Caki2 (cell line): ENCODE data around the gene HOXD11. TPM values are rescaled to one million over a fixed set of nuclear protein-coding genes. Genes with fewer than 3 reads are reported as not detected.

Experiments used
- DNase-seq: peaks from one replicate; pipeline ENCODE4 v3.0.0-alpha.2; 2015; ENCODE audit warnings: low read depth
- in situ Hi-C: cut with HindIII; loops from 2 replicates; pipeline ENCODE4 v1.10.0; 2016; ENCODE audit warnings: low sequenced_read_pairs, low pct_unique_long_range_greater_than_20kb, mixed read lengths
- total RNA-seq: library from RNA; depleted of rRNA; stranded (reverse); fragments of >200 nt; shearing (Covaris generic); gene quantifications from 2 replicates; pipeline ENCODE4 v1.2.3, GENCODE V29; 2014; ENCODE audit warnings: low replicate concordance; rRNA removed

The HOXD11 gene
- total RNA-seq, 1 experiment from 2014 or later = 3.7 TPM

- DNase-seq = no peak
- in situ Hi-C loops = no loop called here
Measured at GRCh38 chr2:176150584-176151441, 43.7 kb downstream of the HOXD11 start.

GRCh38 chr2:176151442-176152287 lies 44.6 kb downstream of the HOXD11 start, which contains the start of gene HOXD4:
HOXD4 (plus strand) TSS chr2:176151550; CDS start chr2:176151634, 84 bp downstream.
- in situ Hi-C loops = no loop called here
- DNase-seq = no peak

- no peak for DNase-seq
- in situ Hi-C loops = no loop called here
Measured at GRCh38 chr2:176152350-176153181, 45.5 kb downstream of the HOXD11 start.

- no peak for DNase-seq
- in situ Hi-C loops = no loop called here
Measured at GRCh38 chr2:176154576-176155252, 47.6 kb downstream of the HOXD11 start.

- DNase-seq = no peak
- in situ Hi-C loops = no loop called here
Measured at GRCh38 chr2:176155356-176156044, 48.4 kb downstream of the HOXD11 start.

- DNase-seq = no peak
- in situ Hi-C loops = no loop called here
Measured at GRCh38 chr2:176156301-176156806, 49.3 kb downstream of the HOXD11 start.

GRCh38 chr2:176156807-176157498 lies 49.9 kb downstream of the HOXD11 start, which contains the start of gene HOXD3:
HOXD3 (plus strand) TSS chr2:176157307; CDS start chr2:176169115, 11,808 bp downstream.
- in situ Hi-C loops = no loop called here
- no peak for DNase-seq

- in situ Hi-C loops = no loop called here
- no peak for DNase-seq
Measured at GRCh38 chr2:176157499-176158185, 50.6 kb downstream of the HOXD11 start.

- in situ Hi-C loops = no loop called here
Measured at GRCh38 chr2:176158186-176158591, 51.1 kb downstream of the HOXD11 start.

GRCh38 chr2:176158855-176159662 lies 52.0 kb downstream of the HOXD11 start:
- no peak for DNase-seq
- in situ Hi-C loops = no loop called here

More at GRCh38 chr2:176158186-176158591, 51.1 kb downstream of the HOXD11 start:
- no peak for DNase-seq

Other genes starting within 250 kb of the HOXD11 start
- gene LNPK, start 105.0 kb upstream of the HOXD11 start, total RNA-seq = 7.1 and 24.1 TPM in 2 replicates
- gene EVX2, start 23.3 kb upstream of the HOXD11 start, total RNA-seq = not detected in 2 replicates
- not detected in 2 replicates for gene HOXD13, start 14.6 kb upstream of the HOXD11 start, total RNA-seq
- gene HOXD12, start 7.5 kb upstream of the HOXD11 start, total RNA-seq = not detected in 2 replicates
- 4.3 and 8.8 TPM in 2 replicates for gene HOXD10, start 9.5 kb downstream of the HOXD11 start, total RNA-seq
- gene HOXD9, start 15.4 kb downstream of the HOXD11 start, total RNA-seq = 9.5 and 13.4 TPM in 2 replicates
- 20.0 and 22.0 TPM in 2 replicates for gene HOXD8, start 22.4 kb downstream of the HOXD11 start, total RNA-seq
- gene HOXD4, start 44.3 kb downstream of the HOXD11 start, total RNA-seq = 0.17 TPM in 1 of 2 replicates, not detected in the other
- gene HOXD3, start 50.0 kb downstream of the HOXD11 start, total RNA-seq = 4.8 and 7.5 TPM in 2 replicates
- gene HOXD1, start 81.4 kb downstream of the HOXD11 start, total RNA-seq = 2.4 TPM in 1 of 2 replicates, not detected in the other
- 60.2 and 69.4 TPM in 2 replicates for gene MTX2, start 162.2 kb downstream of the HOXD11 start, total RNA-seq